ENCODE data around the gene FRMD4B.
A peak's percentile ranks its signal among the peaks of the same experiment; 100 is the strongest.

The FRMD4B gene

GRCh38 chr3:69162308-69162980, 223.4 kb downstream of the FRMD4B start:
- DNase-seq, result no peak

DNA sequence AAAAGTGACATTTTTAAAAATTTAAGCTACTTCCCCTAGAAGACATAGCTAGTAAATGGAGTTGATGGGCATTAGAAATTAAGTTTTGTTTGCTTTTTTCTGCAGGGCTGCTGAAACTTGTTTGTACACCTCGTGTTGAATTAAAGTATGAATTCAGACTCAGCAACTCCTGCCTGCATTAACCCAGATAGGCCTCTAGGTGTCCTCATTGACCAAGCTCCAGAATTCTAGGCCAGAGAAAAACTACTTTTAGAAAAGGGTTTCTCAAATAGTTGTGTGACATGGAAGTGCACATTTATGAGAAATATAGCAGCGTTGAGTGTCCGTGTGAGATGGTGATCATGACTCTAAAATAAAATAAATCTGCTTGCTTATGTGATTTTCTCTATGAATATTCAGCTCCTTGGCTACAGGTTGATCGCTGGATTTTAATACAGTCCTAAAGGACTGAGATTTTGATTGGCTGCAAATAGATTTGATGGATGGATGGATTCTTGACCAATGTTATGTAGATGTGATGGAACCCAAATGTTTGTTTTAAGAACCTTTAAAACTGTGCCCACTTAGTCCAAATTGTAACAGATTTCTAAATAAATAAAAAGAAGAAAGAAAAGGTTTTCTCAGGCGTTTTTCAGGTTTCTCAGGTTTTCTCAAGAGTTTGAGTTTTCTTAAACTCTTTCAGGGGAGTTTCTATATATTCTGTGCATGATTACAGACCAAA, 224.1 kb downstream of the FRMD4B start:
- DNase-seq, result peak; percentile 71

GRCh38 chr3:69160525-69160924, 225.4 kb downstream of the FRMD4B start:
- peak; percentile 57 for DNase-seq

DNA sequence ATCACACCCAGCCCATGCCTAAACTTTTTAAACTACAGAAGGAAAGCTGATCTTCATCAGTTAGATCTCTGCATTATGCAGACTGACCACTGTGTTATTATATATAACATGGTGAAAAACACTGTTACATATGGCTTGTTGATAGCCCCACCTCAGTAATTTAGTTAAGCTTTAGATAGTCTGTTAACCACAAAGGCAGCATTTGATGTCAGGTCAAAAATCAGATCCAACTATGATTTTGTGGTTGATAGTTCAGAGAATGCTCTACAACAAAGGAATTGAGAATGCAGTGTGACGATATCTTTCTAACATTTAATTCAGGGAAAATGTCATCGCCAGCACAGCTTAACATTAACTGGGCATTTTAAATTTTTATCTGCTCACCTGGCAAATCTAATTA, 225.8 kb downstream of the FRMD4B start:
- DNase-seq, result no peak

DNA sequence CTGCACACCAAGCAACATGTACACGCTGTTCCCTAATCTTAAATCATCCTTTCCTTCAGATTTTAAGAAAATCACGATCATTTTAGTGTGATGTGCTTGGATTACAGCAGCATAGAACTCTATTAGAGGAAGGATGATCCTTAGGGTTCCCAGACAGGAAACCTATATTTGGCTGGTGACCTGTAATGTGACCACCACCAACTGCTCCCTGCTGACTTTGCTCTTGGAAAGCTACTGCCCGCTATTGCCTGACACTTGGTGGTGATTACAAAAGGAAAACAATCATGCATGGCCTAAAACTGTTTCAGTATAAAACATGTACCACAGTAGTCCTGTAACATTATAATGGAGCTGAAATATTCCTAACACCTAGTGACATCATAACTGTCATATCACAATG, 236.3 kb downstream of the FRMD4B start:
- no peak for DNase-seq

- no peak for DNase-seq
Measured at GRCh38 chr3:69145688-69146087, 240.2 kb downstream of the FRMD4B start.

- DNase-seq, result no peak
Measured at GRCh38 chr3:69144631-69145245, 241.2 kb downstream of the FRMD4B start.

- DNase-seq, result no peak
Measured at GRCh38 chr3:69143612-69144011, 242.3 kb downstream of the FRMD4B start.

DNA sequence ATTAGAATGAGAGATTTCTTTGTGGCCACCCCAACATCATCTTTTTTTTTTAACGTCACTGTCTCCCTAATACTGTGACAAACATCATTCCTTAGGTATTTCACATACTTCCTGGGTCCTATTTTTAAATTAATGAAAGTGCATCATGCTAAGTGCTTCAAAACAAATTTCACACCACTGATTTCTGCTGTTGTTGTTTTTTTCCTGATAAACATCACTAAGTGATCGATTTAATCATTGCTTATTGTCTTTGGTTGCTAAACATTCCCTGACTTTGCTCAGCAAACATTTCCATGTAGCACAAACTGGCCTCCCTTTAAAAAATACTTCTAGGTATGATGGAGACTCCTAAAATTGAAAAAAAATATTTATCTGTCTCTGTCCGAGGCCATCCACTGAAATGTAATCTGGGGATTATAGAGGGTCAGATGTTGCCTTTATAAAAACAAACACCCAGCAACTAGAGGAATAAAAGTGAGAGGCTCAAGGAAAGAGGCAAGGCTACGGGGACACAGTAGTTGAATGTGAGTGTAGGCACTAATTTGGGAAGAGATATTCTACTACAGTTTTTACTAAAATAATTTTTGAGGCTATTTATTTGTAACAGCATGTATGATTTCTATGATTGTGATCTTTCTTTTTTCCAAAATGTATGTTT, 243.0 kb downstream of the FRMD4B start:
- no peak for DNase-seq

- no peak for DNase-seq
Measured at GRCh38 chr3:69142090-69142489, 243.8 kb downstream of the FRMD4B start.

GRCh38 chr3:69141313-69141712, 244.6 kb downstream of the FRMD4B start:
- no peak for DNase-seq

- DNase-seq, result no peak
Measured at GRCh38 chr3:69137412-69137811, 248.5 kb downstream of the FRMD4B start.

GRCh38 chr3:69137005-69137404, 248.9 kb downstream of the FRMD4B start:
- DNase-seq, result no peak

- DNase-seq, result peak; percentile 14
Measured at GRCh38 chr3:69130689-69131088, 255.2 kb downstream of the FRMD4B start.

GRCh38 chr3:69129531-69129930, 256.4 kb downstream of the FRMD4B start:
- DNase-seq, result no peak

GRCh38 chr3:69128509-69128908, 257.4 kb downstream of the FRMD4B start:
- DNase-seq, result no peak

DNA sequence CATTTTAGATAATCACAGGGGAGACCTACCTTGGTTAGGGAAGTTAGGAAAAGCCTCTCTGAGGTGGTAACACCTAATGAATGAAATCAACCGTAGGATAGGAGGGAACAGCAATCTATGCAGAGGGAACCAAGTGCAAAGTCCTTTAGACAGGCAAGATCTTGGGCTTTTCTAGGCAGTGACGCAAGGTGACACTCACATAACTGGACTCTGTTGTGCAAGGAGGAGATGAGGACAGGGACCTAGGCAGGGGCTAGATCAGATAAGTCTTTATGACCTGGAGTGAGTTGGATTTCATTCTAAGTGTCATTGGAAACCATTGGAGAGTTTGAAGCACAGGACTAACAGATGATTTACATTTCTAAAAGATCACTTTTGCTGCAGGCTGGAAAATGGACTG, 258.9 kb downstream of the FRMD4B start:
- DNase-seq, result no peak

- DNase-seq, result no peak
Measured at GRCh38 chr3:69126216-69126615, 259.7 kb downstream of the FRMD4B start.

- no peak for DNase-seq
Measured at GRCh38 chr3:69122403-69122802, 263.5 kb downstream of the FRMD4B start, which contains the start of gene LMOD3. LMOD3 (minus strand) TSS chr3:69122595; CDS start chr3:69122386, 209 bp downstream.

DNA sequence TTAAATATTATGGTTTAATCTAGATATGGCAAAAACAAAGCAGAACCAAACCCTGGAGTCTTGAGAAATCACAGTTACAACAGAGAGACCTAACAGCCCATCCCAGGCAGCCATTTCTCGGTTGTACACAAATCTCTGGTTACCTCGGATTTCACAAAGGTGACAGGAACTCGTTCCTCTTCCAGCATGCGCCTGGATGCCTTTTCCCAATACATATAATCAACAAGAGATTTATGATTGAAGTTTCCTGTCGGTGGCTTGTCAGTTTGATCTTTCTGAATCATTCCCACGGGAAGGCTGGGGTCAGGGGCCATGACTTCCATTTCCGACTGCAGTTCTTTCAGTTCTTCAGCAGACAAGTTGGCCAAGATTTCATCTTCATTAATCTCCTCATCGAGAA, 263.9 kb downstream of the FRMD4B start:
- DNase-seq, result no peak

DNA sequence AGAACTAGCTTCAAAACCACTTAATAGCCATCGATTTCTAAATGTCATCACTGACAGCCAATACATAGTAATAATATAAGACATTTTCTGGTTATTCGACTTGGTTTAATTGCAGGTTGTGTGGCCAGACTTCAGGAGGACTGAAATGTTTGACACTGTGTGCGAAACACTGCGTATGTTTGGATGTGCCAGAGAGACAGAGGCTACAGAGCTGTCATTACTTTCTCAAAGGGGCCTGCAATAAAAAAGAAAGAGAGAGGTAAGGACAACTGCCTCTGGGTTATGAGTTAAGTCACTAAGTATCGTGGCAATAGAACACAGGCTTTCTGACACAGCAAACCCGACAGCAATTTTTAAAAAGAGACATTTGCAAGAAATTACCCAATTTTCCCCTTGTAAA, 264.4 kb downstream of the FRMD4B start:
- DNase-seq, result no peak

DNA sequence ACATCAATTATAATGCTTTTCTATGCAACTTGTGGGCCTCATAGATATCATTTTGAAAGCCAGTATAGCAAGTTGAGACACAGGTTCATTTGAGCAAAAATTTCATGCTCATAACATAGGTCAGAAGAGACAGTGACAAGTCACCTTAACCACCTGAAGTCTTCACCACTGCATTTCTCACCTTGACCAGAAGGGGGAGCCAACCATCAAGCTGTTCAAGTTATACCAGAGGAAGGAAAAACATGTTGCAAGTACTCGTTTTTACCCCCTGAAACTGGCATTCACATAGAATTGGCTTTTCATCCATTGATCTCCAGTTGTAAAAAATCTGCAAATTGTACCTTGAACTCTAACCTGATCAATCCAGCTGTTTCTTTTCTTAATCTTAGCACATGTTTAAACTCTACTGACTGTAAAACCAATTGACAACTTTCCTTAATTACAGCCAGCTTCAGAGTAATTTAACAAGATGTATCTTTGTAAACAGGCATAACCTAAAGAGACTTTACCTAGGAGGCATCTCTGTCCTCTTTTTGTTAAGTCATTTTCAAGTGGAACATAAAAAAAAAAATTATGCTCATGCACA, 264.9 kb downstream of the FRMD4B start:
- DNase-seq, result peak; percentile 91

All from activated CD4-positive, alpha-beta T cell treated with anti-CD3 and anti-CD28 coated beads, Interleukin-2, Interleukin-6, amounts not matched to agents 100 ng/mL and 50 ng/mL, durations not matched to agents 16 hours and 8 hours (primary cell).